Caki2 (cell line): ENCODE measurements around the gene E2F7. TPM values are rescaled to one million over a fixed set of nuclear protein-coding genes. Genes with fewer than 3 reads are reported as not detected.
"Not testable (repeated sequence)": the region's sequence is repeated elsewhere in the genome, so short reads cannot be mapped to it uniquely, and the experiment has no call there.

Source experiments
- DNase-seq: peaks from one replicate; pipeline ENCODE4 v3.0.0-alpha.2; 2015; ENCODE audit warnings: low read depth
- in situ Hi-C: cut with HindIII; loops from 2 replicates; pipeline ENCODE4 v1.10.0; 2016; ENCODE audit warnings: low sequenced_read_pairs, low pct_unique_long_range_greater_than_20kb, mixed read lengths
- total RNA-seq: library from RNA; depleted of rRNA; stranded (reverse); fragments of >200 nt; shearing (Covaris generic); gene quantifications from 2 replicates; pipeline ENCODE4 v1.2.3, GENCODE V29; 2014; ENCODE audit warnings: low replicate concordance; rRNA removed

The E2F7 gene, protein sequence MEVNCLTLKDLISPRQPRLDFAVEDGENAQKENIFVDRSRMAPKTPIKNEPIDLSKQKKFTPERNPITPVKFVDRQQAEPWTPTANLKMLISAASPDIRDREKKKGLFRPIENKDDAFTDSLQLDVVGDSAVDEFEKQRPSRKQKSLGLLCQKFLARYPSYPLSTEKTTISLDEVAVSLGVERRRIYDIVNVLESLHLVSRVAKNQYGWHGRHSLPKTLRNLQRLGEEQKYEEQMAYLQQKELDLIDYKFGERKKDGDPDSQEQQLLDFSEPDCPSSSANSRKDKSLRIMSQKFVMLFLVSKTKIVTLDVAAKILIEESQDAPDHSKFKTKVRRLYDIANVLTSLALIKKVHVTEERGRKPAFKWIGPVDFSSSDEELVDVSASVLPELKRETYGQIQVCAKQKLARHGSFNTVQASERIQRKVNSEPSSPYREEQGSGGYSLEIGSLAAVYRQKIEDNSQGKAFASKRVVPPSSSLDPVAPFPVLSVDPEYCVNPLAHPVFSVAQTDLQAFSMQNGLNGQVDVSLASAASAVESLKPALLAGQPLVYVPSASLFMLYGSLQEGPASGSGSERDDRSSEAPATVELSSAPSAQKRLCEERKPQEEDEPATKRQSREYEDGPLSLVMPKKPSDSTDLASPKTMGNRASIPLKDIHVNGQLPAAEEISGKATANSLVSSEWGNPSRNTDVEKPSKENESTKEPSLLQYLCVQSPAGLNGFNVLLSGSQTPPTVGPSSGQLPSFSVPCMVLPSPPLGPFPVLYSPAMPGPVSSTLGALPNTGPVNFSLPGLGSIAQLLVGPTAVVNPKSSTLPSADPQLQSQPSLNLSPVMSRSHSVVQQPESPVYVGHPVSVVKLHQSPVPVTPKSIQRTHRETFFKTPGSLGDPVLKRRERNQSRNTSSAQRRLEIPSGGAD
- 2.5 and 4.7 TPM in 2 replicates for total RNA-seq

DNA sequence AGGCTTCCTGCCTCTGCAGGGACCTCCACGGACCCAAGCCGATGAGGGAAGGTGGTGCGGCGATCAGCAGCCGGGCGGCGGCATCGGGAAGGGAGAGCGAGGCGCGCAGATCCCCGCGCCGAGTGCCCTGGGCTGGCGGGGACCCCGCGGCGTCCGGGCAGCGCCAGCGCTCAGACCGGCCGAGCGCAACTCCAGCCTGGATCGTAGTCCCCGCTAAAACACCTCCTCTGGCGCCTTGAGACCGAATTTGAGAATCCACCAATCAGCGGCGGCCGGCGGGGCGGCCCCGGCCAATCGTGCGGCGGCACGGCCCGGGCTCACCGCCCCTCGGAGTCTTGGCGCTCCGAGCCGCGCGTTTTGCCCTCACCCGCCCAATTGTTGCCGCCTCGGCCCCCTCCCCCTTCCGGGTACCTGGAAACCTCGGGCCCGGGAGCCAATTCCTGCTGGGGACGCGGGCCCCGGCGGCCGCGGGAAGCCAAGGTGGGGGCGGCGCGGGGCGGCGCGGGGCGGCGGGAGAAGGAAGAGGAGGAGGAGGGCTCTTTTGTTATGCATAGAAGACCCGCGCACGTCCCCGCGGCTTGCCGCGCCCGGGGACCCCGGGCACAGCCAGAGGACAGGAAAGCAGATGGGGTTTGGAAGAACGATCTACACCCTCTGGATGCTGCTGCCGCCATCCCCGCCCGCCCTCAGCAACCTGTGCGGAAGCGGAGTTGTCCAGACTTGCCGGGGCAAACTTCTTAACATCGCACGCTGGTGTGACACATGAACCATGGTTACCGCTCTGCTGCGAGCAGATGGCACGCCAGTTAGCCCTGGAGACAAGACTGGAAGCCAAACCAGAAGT is at the start of gene E2F7:
Gene E2F7, minus strand, starts transcription at position 209 of the 844 bp plus-strand sequence. CDS start 934 bp downstream, outside the sequence.
- DNase-seq, result peak; percentile 98
- in situ Hi-C loops, result no loop called here

DNA sequence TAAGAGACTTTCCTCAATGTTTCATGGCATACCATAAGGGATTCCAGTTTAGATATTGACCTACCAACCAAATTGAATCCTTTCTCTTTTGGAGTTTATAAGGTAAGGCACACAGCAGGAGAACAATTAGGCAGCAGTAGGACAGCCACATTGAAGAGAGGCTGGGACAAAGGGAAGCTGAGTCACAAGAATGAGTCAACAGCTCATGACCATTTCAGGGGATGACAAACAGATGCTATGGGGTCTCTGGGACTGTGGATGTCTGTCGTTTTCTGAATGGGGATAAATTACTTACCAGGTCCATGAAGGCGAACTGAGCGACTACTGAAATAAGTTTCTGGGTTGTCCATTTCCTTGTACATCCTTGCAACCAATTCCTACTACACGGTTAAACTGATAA is 48.6 kb upstream of the E2F7 start:
- peak; percentile 10 for DNase-seq
- in situ Hi-C loops, result no loop called here

GRCh38 chr12:77108707-77109106 is 43.3 kb upstream of the E2F7 start:
- in situ Hi-C loops, result no loop called here
- no peak for DNase-seq

DNA sequence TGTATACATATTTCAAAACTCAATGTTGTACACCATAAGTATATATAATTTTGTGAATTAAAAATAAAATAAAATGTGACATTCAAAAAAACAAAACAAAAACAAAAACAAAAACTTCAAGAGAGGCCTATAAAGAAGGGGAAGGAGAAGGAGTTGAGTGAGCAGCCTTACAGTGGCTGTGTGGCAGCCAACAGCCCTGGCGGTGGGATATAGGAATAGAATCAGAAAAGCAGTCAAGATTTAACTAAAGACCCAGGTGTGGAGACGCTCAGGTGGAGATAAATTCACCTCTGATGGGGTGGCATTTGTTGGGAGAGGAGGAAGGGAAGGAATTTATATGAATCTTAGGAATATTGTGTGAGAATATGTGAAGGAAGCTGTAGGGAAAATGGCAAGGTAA is 41.8 kb upstream of the E2F7 start:
- DNase-seq, result no peak
- in situ Hi-C loops, result no loop called here

DNA sequence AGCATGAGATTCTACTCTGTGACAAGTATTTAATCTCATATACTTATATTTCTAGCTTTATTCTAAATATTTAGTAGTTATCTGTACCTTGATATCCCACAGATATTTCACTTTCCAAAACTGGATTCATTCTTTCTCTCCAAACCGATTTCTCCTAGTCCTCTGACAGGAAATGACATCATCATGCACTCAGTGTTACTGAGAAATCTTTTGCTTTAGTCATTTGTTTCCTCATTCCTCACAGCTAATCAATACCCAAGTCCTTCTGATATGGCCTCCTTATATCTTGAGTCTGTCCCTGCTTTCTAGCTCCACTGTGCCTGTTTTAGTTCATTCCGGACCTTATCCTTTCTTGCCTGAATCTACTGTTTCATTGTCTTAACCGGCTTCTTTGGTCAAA is 39.4 kb upstream of the E2F7 start:
- in situ Hi-C loops, result no loop called here
- DNase-seq, result no peak

DNA sequence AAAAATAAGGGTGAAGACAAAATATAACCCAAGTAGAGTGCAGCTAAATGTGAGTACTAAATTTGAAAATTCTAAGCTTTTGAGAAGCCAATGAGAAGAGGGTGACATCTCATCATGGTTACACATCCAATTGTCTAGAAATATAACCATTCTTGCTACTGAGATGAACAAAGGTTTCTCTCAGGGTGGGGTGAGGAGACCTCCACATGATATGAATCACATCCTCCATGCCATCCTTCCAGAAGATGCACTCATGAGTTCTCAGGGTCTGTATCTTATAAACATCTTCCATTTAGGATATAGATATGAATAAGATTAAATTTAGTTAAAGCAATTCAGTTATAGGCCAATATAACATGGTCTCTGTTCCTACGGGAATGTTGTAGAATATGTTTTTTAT is 38.9 kb upstream of the E2F7 start:
- in situ Hi-C loops, result no loop called here

DNA sequence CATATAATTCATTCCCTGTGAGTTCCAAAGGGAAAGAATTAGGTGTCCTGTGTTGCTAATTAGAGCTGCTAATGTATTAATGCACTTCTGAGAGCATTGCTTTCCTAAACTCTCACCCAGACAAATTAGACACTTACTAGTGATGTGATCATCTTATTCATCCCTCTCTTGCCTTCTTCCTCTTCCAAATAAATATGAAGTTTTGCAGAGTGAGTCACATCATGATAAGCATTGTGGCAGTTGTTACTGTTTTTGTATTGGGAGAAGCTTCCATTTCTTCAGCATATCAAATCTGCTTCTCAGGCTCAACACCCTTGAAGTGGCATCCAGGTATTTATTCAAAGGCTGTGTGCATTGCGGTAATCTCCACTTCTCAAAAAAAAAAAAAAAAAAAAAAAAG is 37.3 kb upstream of the E2F7 start:
- in situ Hi-C loops, result no loop called here
- peak; percentile 84 for DNase-seq

More for the DNA sequence above, 38.9 kb upstream of the E2F7 start:
- DNase-seq, result no peak

DNA sequence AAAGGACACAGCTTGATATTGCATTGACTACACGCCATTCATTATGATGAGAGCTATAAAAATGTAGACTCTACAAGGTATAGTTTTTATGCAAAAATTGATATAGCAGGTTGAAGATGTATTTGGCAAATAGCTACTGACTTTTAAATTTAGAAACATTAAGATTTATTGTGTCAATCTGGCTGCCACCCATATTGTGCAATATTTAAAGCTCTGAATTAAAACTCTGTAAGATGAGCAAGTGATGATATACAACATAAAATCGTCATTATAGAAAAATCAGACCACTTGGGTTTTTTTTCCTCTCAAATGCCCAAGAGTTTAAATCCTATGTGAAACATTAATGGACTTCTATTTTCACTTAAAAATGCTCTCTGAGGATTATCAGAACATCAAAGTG is 36.8 kb upstream of the E2F7 start:
- in situ Hi-C loops, result no loop called here
- no peak for DNase-seq

DNA sequence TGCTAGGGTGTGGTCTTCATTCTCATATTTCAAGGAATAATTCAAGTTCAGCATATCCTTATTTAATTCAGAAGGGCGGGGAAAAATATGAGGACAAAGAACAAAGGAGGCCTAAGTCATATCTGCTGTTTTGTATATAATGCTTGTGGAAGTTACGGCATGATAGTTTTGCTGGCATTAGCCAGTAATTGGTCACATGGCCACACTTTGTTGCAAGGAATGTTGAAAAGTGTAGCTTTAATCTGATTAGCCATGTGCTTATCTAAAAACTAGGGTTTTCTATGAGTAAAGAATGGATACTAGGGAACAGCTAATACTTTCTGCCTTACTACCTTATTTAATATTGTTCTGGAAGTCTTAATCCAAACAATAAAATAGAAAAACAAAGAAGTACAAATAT is 34.4 kb upstream of the E2F7 start:
- DNase-seq, result no peak
- in situ Hi-C loops, result no loop called here

- in situ Hi-C loops, result no loop called here
- DNase-seq, result no peak
Measured at GRCh38 chr12:77097846-77098245, 32.5 kb upstream of the E2F7 start.

GRCh38 chr12:77092227-77092626 is 26.9 kb upstream of the E2F7 start:
- DNase-seq, in situ Hi-C loops: not testable (repeated sequence)

DNA sequence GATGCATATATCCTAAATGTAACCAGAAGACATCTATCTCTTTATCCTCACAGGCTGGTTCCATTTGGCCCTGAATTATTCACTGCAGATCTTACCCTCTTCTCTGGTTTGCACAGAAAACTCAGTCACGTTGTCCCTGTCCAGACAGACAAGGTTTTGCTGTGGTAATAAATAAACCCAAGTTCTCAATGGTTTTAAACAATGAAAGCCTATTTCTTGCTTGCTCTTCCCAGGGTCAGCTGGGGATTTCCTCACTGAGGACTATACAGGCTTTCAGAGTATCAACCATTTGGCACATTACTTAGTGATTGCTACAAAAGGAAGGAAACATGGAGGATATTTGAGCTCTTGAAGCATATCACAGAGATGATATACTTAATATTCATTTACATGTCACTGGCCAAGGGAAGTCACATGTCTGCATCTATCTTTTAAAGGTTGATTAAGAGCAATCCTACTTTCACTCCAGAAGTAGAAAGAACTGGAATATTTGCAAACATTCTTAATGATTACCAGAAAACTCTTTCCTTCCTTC is 24.4 kb upstream of the E2F7 start:
- in situ Hi-C loops, result no loop called here
- DNase-seq, result no peak

DNA sequence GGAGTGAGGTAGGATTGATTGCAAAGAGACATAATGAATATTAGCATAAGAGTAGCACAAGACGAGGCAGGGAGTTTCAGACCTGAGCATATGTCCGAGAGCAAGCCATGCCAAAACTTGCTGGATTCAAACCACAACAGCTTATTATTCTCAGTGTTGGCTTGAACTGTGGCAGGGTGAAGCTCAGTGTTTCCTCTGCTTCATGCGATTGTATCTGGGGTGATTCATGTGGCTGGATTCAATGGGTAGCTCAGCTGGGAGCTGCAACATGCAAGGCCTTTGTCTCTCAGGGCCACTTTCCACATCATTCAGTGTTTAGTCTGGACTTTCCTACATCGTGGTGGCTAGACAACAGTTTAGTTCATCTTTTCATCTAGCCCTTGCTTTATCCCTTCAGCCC is 22.1 kb upstream of the E2F7 start:
- DNase-seq, result no peak
- in situ Hi-C loops, result no loop called here

GRCh38 chr12:77082021-77082420 is 16.7 kb upstream of the E2F7 start:
- in situ Hi-C loops, result no loop called here
- no peak for DNase-seq

DNA sequence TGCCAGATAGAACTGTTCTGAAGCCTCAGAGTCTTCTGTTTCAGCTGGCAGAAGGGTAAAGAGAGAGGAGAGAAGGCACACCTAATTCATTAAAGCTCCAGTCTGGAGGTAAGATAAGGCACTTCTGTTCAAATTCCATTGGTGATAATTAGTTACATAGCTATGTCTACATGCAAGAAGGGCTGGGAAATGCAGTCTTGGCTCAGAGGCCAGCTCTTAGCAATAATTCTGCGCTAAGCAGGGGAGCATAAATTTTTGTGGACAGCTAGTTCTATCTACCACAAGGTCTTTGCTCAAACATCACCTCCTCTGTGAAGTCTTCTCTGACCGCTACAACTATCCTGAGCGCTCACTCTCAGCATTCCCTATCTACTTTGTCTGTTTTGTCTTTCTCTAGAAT is 14.3 kb upstream of the E2F7 start:
- DNase-seq, result no peak
- in situ Hi-C loops, result no loop called here

DNA sequence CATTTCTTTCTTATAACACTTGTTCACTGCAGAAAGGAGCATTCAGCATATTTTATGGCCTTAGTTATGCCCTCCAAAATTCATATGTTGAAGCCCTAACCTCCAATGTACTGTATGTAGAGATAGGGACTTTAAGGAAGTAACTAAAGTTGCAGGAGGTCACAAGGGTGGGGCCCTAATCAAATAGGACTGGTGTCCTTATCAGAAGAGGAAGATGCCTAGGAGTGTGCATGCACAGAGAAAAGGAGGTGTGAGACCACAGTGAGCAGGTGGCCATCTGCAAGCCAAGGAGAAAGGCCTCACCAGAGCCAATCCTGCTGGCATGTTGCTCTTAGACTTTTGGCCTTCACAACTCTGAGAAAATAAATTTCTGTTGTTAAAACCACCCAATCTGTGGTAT is 12.9 kb upstream of the E2F7 start:
- DNase-seq, result no peak
- in situ Hi-C loops, result no loop called here

DNA sequence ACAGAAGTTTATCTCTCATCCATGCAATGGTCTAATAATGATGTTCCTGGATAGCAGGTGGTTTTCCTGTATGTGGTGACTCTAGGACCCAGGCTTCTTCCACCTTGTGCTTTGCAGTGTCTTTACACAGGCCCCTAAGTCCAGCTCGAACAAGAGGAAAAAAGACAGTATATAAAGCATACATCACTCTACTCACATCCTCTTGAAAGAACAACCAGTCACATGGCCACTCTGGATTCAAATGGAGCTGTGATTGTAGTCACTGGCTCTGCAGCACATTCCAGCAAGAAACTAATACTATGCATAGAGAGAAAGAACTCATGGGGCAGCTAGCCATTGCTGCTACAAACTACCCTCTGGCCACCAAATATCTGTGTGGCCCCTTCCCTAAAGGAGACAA is 11.5 kb upstream of the E2F7 start:
- no peak for DNase-seq
- in situ Hi-C loops, result no loop called here

GRCh38 chr12:77073894-77074293 is 8.5 kb upstream of the E2F7 start:
- in situ Hi-C loops, DNase-seq: not testable (repeated sequence)
